Right atrium auricular region (tissue), 2 donors: ENCODE measurements around the gene HES2. TPM values are rescaled to one million over a fixed set of nuclear protein-coding genes. Genes with fewer than 3 reads are reported as not detected.
"Not testable (repeated sequence)": the region's sequence is repeated elsewhere in the genome, so short reads cannot be mapped to it uniquely, and the experiment has no call there.

Source experiments
- DNase-seq: peaks from one replicate; pipeline ENCODE4 v3.0.0-alpha.2; 2019; ENCODE audit warnings: low spot score
- H3K27ac ChIP-seq, 2 donors: fragments of 200-600 bp; sonication (generic); 1 replicate in 1 of 2; 2 replicates in 1 of 2; pipeline ENCODE4 v1.5.1; 2016 to 2019
- H3K27me3 ChIP-seq, 2 donors: fragments of 200-600 bp; sonication (generic); one replicate each; pipeline versions ENCODE4 v1.5.1 to v1.6.0; 2017 to 2019
- H3K36me3 ChIP-seq: fragments of 200-600 bp; sonication (generic); one replicate; pipeline ENCODE4 v1.5.1; 2016
- H3K4me1 ChIP-seq, 2 donors: fragments of 200-600 bp; sonication (generic); one replicate each; pipeline versions ENCODE4 v1.5.1 to v1.6.0; 2017 to 2019
- H3K4me3 ChIP-seq, 2 donors: fragments of 200-600 bp; sonication (generic); 1 replicate in 1 of 2; 2 replicates in 1 of 2; pipeline ENCODE4 v1.5.1; 2017 to 2019; ENCODE audit warnings: mild to moderate bottlenecking in 1 of 2, moderate library complexity in 1 of 2
- H3K9me3 ChIP-seq, 2 donors: fragments of 200-600 bp; sonication (generic); one replicate each; pipeline ENCODE4 v1.5.1; 2019
- total RNA-seq, 2 donors: library from RNA; depleted of rRNA; stranded (reverse); fragments of >200 nt; gene quantifications; one replicate each; pipeline ENCODE4 v1.1.0, GENCODE V29; 2016
- TF ChIP-seq, protein P1 (sequence below), 2 donors: fragments of 200-600 bp; sonication (generic); IDR thresholded peaks; one replicate each; pipeline ENCODE4 v1.5.1; 2019; ENCODE audit warnings: antibody characterized with exemption in 2 of 2

The HES2 gene
- total RNA-seq, 2 donors from 2014 or later: not detected

DNA sequence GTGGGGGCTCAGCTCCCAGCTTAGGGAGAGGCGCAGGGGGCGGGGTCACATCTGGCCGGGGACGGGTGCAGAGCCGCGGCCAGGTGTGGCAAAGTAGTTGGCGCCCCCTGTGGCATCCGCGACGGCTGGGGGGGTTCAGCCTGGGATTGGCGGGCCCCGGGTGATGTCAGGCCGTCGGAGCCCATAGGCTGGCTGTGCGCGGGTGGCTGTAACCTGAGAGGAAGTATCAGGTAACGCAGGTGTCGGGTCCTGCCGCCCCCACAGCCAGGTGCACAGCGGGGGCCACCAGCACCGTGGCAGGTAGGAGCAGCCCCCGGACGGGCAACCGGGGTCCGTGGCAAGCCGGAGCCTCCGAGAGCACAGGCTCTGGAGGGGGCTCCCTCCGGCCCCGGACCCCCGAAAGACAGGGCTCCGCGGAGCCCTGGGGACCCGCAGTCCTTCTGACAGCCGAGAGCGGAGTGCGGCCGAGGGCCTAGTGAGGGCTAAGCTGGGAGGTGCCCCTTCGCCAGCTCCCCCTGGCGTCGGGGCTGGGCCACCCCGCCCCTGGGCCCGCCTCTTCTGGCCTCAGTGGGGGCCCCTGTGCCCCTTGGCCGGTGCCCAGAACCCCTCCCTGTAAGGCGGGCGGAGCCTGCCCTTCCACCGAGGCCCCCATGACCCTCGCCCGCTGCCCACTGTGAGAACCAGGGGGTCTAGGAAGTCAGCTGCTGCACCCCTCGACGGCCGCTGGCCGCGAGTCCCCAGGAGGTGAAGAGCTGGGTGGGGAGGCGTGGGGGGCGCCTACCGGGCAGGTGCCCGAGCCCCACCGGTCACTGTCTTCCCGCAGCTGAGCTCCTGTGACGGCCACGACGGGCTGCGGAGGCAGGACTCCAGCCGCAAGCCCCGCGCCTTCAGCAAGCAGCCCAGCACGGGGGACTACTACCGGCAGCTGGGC lies 28.4 kb upstream of the HES2 start:
- DNase-seq: no peak
- Histone ChIP-seq H3K4me1 (peaks cover 0 to 28% of the 10 kb centered on the region in 2 donors), H3K36me3 (no peaks in the 10 kb centered on the region), H3K27ac (no peak overlapping the region), H3K9me3 (no peaks in the 10 kb centered on the region), H3K4me3 (peak overlapping the region in 1 of 2 donors; percentile 34), H3K27me3 (peaks cover 14 to 29% of the 10 kb centered on the region in 2 donors)
- TF ChIP-seq, protein P1, sequence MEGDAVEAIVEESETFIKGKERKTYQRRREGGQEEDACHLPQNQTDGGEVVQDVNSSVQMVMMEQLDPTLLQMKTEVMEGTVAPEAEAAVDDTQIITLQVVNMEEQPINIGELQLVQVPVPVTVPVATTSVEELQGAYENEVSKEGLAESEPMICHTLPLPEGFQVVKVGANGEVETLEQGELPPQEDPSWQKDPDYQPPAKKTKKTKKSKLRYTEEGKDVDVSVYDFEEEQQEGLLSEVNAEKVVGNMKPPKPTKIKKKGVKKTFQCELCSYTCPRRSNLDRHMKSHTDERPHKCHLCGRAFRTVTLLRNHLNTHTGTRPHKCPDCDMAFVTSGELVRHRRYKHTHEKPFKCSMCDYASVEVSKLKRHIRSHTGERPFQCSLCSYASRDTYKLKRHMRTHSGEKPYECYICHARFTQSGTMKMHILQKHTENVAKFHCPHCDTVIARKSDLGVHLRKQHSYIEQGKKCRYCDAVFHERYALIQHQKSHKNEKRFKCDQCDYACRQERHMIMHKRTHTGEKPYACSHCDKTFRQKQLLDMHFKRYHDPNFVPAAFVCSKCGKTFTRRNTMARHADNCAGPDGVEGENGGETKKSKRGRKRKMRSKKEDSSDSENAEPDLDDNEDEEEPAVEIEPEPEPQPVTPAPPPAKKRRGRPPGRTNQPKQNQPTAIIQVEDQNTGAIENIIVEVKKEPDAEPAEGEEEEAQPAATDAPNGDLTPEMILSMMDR (IDR thresholded peaks at IDR 0.05): no peak

DNA sequence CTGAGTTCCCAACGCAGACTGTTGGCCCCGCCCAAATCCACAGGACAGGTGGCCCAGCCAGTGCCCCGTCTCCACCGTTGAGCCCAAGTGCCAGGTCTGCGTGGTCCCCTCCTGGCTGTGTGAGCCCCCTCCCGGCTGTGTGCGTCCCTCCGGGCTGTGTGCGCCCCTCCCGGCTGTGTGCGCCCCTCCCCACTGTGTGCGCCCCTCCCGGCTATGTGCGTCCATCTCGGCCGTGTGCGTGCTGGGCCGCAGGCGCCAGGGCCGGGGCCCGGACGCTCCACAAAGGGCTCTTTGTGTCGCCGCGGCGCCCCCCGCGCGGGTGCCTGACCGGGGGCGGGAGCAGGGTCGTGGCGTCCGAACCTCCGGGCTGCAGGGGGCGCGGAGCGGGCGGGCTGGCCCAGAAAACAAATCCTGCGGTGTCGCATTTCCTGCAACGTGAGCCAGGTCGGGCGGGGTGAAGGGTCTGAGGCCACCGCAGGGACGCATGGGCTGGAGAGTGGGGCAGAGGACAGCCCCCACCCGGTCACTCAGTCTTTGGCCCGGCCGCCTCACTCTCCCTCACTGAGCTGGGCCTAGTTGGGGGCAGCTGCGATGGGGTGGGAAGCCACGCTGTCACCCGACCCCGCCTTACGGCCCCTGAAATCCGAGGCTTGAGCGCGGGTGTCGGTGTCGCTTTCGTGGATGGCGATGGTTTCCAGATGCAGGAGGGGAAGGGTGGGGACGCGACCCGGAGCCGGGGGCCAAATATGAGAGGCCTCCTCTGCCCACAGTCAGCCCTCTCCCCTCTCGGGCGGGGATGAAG lies 27.5 kb upstream of the HES2 start:
- peaks cover 0 to 28% of the 10 kb centered on the region in 2 donors for H3K4me1 ChIP-seq
- no peak overlapping the region for H3K27ac ChIP-seq
- H3K36me3 ChIP-seq: no peaks in the 10 kb centered on the region
- TF ChIP-seq, protein P1 (IDR thresholded peaks at IDR 0.05): no peak
- peaks cover 14 to 29% of the 10 kb centered on the region in 2 donors for H3K27me3 ChIP-seq
- no peaks in the 10 kb centered on the region for H3K9me3 ChIP-seq
- no peak overlapping the region for H3K4me3 ChIP-seq
- DNase-seq: no peak

DNA sequence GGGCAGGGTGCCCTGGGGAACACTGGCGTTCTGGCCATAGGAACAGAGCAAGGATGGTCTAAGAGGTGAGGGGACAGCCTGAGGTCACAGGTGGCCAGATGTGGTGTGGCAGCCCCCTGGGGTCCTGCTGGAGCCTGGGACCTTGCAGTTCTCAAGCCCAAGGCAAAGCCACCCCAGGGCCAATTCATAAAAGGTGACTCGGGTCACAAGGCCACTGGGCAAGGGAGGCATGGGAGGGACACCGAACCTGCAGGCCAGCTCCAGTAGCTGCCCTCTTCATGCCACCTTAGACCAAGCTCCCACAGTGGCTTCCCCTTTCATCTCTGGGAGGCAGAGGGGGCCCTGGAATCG lies 26.9 kb upstream of the HES2 start:
- H3K27ac ChIP-seq: no peak overlapping the region
- H3K27me3 ChIP-seq: peaks cover 14 to 29% of the 10 kb centered on the region in 2 donors
- peaks cover 0 to 28% of the 10 kb centered on the region in 2 donors for H3K4me1 ChIP-seq
- TF ChIP-seq, protein P1 (IDR thresholded peaks at IDR 0.05): no peak
- DNase-seq: no peak
- H3K36me3 ChIP-seq: no peaks in the 10 kb centered on the region
- no peak overlapping the region for H3K4me3 ChIP-seq
- no peaks in the 10 kb centered on the region for H3K9me3 ChIP-seq

DNA sequence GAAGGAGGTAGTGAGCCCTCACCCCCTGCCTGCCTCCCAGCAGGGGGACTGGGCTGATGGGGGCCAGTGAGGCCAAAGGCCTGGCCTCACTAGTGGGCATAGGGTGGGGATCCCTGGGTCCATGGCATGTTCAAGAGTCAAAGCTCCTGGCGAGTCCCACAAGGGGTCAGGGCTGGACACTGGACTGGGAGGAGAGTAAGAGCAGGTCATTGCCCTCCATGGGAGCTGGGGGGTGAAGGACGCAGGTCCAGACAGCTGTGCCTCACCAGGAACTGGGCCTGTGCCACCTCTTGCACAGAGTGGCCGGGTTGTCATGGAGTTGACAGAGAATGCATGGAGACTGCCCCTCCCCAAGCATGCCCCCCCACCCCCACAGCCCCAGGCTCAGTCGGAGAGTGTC lies 26.2 kb upstream of the HES2 start:
- Histone ChIP-seq H3K27me3 (peaks cover 15 to 29% of the 10 kb centered on the region in 2 donors), H3K4me1 (peaks cover 0 to 28% of the 10 kb centered on the region in 2 donors)
- not testable (repeated sequence) for H3K4me3 ChIP-seq, H3K36me3 ChIP-seq, H3K27ac ChIP-seq, H3K9me3 ChIP-seq, DNase-seq

DNA sequence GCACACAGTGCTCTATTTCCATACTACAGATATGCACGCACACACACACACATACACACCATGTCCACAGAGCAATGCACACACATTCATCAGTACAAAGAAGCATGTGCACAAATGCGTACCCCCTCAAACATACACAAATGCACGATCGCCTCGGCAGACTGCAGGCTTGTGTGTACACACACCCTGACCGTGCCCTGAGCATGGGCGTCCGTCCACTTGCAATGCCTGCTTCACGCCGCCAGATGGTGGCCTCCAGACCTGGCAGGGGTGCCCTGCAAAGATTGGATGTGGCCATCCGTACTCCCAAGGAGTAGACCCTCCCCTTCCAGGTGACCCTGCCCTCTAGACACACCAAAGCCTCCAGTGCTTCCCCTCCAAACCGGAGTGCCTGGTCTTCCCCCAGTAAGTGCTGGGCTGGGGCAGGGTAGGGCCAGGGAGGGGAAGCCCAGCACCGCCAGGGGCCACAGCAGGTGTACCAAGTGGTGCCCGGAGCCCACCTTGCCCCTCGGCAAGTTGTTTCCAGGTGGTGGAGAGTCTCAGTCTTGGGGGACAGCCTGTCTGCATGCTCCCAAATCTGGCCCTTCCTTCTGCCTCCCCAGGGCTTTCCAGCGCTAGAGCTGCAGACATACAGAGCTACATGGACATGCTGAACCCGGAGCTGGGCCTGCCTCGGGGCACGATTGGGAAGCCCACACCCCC lies 25.5 kb upstream of the HES2 start:
- Histone ChIP-seq H3K27ac (no peak overlapping the region), H3K27me3 (peaks cover 17 to 34% of the 10 kb centered on the region in 2 donors)
- no peak for DNase-seq

More for the DNA sequence above, 25.5 kb upstream of the HES2 start:
- Histone ChIP-seq H3K4me1 (peaks cover 0 to 33% of the 10 kb centered on the region in 2 donors), H3K9me3 (no peaks in the 10 kb centered on the region), H3K36me3 (no peaks in the 10 kb centered on the region), H3K4me3 (no peak overlapping the region)
- TF ChIP-seq, protein P1 (IDR thresholded peaks at IDR 0.05): peak in 1 of 2 donors; percentile 70
